ENCODE data around the gene OR1L8.
"Not testable (repeated sequence)": the region's sequence is repeated elsewhere in the genome, so short reads cannot be mapped to it uniquely, and the experiment has no call there.

The OR1L8 gene

GRCh38 chr9:122583284-122583683 lies at the start of gene OR1L8:
OR1L8 (minus strand) TSS chr9:122583384; CDS start chr9:122568477, 14,907 bp downstream.
- not testable (repeated sequence) for DNase-seq

DNA sequence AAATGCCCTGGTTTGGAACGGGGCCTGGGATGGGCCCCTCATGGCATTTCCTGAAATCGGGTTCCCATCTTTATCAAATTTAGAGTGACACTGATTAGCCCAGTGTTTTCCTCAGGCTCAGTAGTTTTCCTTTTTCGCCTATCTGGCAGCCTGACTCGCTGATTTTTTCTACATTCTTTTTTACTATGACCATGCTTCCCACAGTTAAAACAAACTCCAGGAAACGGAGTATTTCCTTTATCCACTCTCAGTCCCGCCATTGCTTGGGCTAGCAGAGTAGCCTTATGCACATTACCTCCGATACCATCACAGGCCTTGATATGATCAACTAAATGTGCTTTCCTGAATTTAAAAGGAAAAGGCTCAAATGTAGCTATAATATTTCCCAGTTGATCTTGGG lies 36.8 kb upstream of the OR1L8 start:
- no peak for DNase-seq

- DNase-seq: no peak
Measured at GRCh38 chr9:122614362-122614761, 31.2 kb upstream of the OR1L8 start, which contains the start of gene OR1Q1. OR1Q1 (plus strand) TSS chr9:122614738; CDS start chr9:122614738, 0 bp downstream.

- no peak for DNase-seq
Measured at GRCh38 chr9:122609804-122610203, 26.6 kb upstream of the OR1L8 start.

DNA sequence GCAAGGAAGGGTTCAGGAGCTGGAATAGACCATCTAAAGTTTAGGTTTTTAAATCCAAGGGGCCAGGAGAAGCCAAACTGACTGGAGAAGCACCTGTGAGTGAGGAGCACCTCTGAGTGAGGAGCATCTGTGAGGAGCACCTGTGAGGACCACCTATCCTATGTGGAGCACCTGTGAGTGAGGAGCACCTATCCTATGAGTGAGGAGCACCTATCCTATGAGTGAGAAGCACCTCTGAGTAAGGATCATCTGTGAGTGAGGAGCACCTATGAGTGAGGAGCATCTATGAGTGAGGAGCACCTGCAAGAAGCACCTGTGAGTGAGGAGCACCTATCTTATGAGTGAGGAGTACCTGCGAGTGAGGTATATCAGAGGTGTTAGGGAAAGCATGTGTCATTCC lies 23.4 kb upstream of the OR1L8 start:
- no peak for DNase-seq

- no peak for DNase-seq
Measured at GRCh38 chr9:122605691-122606090, 22.5 kb upstream of the OR1L8 start.

- DNase-seq: peak in 1 of 2 experiments; percentile 74
Measured at GRCh38 chr9:122580360-122580759, 2.8 kb downstream of the OR1L8 start.

DNA sequence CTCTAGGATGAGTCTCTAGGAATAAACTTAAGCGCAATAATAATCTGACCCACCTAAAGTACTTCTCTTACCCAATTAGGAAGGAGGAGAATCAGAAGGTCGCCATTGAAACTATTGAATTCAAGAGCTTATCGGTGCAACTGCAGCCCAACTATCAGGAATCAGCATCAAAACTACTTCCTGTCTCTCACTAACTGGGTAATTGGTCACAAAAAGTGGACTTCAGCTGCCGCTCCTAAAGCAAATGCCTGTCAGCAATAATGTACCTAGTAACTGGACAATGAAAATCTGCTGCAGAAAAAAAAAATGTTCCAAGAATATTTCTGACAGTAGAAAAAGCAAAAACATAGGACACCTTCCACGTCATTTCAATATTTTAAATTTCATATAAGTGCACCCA lies 3.3 kb downstream of the OR1L8 start:
- DNase-seq: no peak

DNA sequence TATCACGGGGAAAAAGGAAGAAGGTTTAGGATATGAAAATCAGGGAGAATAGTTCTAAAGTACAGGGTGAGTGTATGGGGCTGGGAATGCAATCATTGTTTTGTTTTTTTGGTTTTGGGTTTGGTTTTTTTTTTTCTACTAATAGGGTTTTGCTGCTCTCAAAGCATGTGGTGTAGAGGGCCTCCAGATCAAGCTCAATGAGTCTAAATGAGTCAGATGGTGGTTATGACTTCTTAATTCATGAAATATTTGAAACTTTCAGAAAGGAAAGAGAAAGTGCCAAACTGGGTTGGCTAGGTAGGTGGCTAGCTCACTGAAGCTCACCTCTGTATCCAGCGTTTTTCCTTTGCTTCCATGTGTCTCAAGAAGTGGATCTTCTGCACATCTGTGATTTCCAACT lies 10.7 kb downstream of the OR1L8 start:
- DNase-seq: no peak

- DNase-seq: no peak
Measured at GRCh38 chr9:122567901-122568300, 15.3 kb downstream of the OR1L8 start.

DNA sequence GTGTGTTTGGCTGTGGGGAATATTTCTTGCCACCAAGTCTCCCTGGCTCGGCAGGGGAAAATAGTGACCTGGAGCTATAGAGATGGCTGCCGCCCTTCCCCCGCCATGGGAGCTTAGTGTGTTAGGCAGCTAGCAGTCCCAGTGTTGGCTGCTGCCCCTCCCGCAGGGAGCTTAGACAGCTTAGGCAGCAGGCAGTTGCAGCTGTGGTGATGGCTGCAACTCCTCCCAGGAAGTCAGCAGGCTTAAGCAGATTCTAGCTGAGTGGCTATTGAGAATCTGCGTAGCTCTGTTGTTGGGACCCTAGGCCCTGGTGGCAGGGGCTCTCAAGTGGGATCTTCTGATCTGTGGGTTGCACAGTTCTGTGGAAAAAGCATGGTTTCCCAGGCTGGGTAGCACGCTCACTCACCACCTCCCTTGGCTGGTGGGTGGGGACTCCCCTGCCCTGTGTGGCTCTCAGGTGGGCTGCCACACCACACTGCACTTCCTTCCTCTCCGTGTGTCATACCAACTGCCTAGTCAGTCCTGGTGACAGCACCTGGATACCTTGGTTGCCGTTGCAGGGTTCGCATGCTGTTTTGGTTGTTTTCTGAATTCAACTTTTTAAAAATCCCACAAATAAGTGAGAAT lies 20.9 kb downstream of the OR1L8 start:
- DNase-seq: no peak

- DNase-seq: no peak
Measured at GRCh38 chr9:122561446-122561845, 21.7 kb downstream of the OR1L8 start.

DNA sequence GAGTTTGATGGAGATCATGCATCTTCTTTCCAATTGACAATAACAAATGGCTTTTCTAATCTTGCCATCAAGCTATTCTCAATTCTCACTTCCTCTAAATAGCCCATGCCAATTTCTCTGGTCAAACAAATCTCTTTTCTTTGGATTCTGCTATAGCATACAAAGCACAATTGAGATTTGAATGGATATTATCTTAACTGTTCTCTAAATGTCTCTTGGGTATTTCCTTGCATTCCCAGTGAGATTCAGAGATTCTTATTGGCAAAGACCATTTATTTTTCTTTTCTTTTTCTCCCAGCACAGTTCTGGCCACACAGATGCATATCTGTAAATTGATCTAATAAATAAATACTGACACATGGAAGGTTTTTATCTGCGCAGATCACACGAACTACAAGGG lies 30.4 kb downstream of the OR1L8 start, which contains the start of gene OR1N2:
TSS of gene OR1N2 (plus strand) at position 301 of the 400 bp plus-strand sequence. CDS start 100 bp downstream, outside the sequence.
- no peak for DNase-seq

DNA sequence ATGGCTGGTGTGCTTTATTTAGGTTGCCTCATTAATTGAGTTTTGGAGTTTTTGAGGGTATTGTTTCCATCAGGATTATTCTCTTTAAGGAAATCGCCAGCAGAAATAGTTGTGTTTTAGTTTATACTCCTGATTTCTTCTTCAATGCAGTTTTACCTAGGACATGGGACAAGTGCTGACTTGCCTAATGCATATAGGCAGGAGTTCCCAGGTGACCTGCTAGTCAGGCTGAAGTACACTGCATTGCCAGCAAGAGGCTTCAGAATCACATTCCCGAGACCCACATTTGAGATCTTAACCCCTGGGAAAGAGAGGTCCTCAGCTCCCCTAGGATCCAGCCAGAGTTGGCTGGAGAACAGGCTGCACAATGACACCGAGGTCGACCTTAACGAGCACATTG lies 31.8 kb downstream of the OR1L8 start:
- no peak for DNase-seq

GRCh38 chr9:122546196-122546595 lies 37.0 kb downstream of the OR1L8 start:
- DNase-seq: no peak

GRCh38 chr9:122538757-122539156 lies 44.4 kb downstream of the OR1L8 start:
- DNase-seq: no peak

DNA sequence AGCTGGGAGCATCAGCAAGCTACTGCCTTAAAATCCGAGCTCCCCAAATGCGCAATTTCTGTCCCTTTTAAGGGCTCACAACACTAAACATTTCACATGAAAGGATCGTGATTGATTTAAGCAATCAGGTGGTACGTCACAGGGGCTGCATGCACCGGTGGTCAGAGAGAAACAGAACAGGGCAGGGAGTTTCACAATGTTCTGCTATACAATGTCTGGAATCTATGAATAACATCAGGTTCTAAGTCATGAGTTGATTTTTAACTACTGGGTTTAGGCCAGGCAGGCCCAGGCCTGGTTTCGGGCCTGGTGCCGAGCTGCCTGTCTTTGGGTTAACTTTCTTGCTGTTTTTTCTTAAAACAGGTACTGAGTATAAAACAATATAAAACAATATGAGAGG lies 46.1 kb downstream of the OR1L8 start:
- DNase-seq: not testable (repeated sequence)

DNA sequence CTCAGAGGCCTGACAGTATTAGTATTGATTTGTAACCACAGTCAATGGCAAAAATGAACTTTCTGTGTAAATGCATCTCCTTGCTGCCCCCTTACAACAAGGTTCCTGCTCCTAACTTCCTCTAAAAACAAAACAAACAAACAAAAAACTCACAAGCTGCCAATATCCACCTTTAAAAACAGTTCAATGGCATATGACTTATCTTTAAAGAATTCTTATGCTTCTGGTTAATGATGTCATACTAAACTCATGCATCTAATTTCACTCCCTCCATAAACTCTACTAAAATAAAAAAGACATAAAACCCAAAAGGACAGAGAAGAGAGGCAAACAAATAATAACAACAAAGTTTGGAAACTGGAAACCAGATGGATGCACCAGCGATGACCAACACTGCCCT lies 47.0 kb downstream of the OR1L8 start:
- DNase-seq: no peak

DNA sequence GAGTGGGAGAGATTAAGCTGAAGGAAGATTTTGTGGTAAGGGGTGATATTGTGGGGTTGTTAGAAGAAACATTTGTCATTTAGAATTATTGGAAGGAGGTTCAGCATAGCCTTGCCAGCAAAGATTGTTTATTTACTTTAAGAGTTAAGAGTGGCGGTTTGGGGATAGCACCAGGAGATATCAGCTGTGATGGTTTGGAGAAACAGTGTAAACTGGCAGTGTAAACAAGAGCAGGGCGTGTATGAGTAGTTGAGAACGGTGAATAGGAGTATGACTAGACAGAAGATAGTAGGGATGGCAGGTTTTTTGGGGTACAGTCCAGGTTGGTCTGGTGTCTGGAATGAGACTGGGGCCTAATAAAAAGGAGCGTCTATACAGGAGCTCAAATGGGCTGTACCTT lies 52.0 kb downstream of the OR1L8 start:
- DNase-seq: not testable (repeated sequence)

GRCh38 chr9:122527193-122527592 lies 56.0 kb downstream of the OR1L8 start, which contains the start of gene OR1N1:
OR1N1 (minus strand) TSS chr9:122527293; CDS start chr9:122527293, 0 bp downstream.
- no peak for DNase-seq

DNA sequence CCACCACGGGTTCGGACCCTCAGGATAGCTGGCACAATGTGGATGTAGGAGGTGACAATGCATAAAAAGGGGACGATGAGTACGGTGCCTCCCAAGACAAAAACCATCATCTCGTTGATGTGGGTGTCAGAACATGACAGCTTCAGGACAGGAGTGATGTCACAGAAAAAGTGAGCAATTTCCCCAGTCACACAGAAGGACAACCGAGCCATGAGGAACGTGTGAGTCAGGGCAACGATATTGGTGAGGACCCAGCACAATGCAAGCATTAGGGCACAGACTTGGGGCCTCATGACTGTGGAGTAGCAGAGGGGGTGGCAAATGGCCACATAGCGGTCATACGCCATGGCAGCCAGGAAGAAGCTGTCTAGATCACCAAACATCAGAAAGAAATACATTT lies 56.6 kb downstream of the OR1L8 start:
- no peak for DNase-seq

- DNase-seq: no peak
Measured at GRCh38 chr9:122519376-122519775, 63.8 kb downstream of the OR1L8 start.

- DNase-seq: no peak
Measured at GRCh38 chr9:122518841-122519240, 64.3 kb downstream of the OR1L8 start, which contains the start of gene OR1J4. OR1J4 (plus strand) TSS chr9:122519141; CDS start chr9:122519141, 0 bp downstream.

- DNase-seq: no peak
Measured at GRCh38 chr9:122518226-122518625, 65.0 kb downstream of the OR1L8 start.
